Measurements from ENCODE around the gene PDE6C. TPM values are rescaled to one million over a fixed set of nuclear protein-coding genes. Genes with fewer than 3 reads are reported as not detected.
A peak's percentile ranks its signal among the peaks of the same experiment; 100 is the strongest.
"Not testable (repeated sequence)": the region's sequence is repeated elsewhere in the genome, so short reads cannot be mapped to it uniquely, and the experiment has no call there.

Gene PDE6C
- total RNA-seq, 6 donors from 2014 or later: not detected

GRCh38 chr10:93687737-93688136 is 75.4 kb downstream of the PDE6C start:
- H3K4me3 ChIP-seq: no peak overlapping the region
- TF ChIP-seq POLR2A (IDR thresholded peaks at IDR 0.05) (no peak), CTCF (IDR thresholded peaks at IDR 0.05) (no peak), POLR2AphosphoS5 (IDR thresholded peaks at IDR 0.05) (no peak), EP300 (IDR thresholded peaks at IDR 0.05) (no peak)
- DNase-seq (no peak), ATAC-seq (ENCODE audit: low FRiP score in 2 of 2) (no peak)
- H3K36me3 ChIP-seq: peaks cover 8 to 51% (median 18%) of the 10 kb centered on the region in 4 donors
- H3K4me1 ChIP-seq: no peaks in the 10 kb centered on the region
- no peak overlapping the region for H3K27ac ChIP-seq
- no peaks in the 10 kb centered on the region for H3K9me3 ChIP-seq
- no peaks in the 10 kb centered on the region for H3K27me3 ChIP-seq

- ATAC-seq (ENCODE audit: low FRiP score in 2 of 2) (no peak), DNase-seq (no peak)
- H3K27ac ChIP-seq: no peak overlapping the region
- H3K4me3 ChIP-seq: no peak overlapping the region
- peaks cover 8 to 80% (median 31%) of the 10 kb centered on the region in 4 donors for H3K36me3 ChIP-seq
- H3K27me3 ChIP-seq: no peaks in the 10 kb centered on the region
- peaks cover 0 to 5% (median 4%) of the 10 kb centered on the region in 4 donors for H3K4me1 ChIP-seq
- no peaks in the 10 kb centered on the region for H3K9me3 ChIP-seq
- TF ChIP-seq POLR2AphosphoS5 (IDR thresholded peaks at IDR 0.05) (no peak), EP300 (IDR thresholded peaks at IDR 0.05) (no peak), POLR2A (IDR thresholded peaks at IDR 0.05) (no peak), CTCF (IDR thresholded peaks at IDR 0.05) (no peak)
- 82 to 83% methylated on average over 2 of the region's 2 CpGs for WGBS, 2 donors
Measured at GRCh38 chr10:93695740-93696139, 83.4 kb downstream of the PDE6C start.

- 84 to 100% methylated on average over 2 of the region's 2 CpGs for WGBS, 2 donors
- DNase-seq; H3K4me3 ChIP-seq; H3K27me3 ChIP-seq; H3K9me3 ChIP-seq; H3K27ac ChIP-seq; ATAC-seq (ENCODE audit: low FRiP score in 2 of 2): not testable (repeated sequence)
- Histone ChIP-seq H3K36me3 (peaks cover 7 to 72% (median 26%) of the 10 kb centered on the region in 4 donors), H3K4me1 (peaks cover 6 to 12% (median 9%) of the 10 kb centered on the region in 4 donors)
Measured at GRCh38 chr10:93696582-93696981, 84.2 kb downstream of the PDE6C start.

- 94 to 95% methylated on average over 2 of the region's 2 CpGs for WGBS, 2 donors
- no peak for TF ChIP-seq POLR2AphosphoS5 (IDR thresholded peaks at IDR 0.05)
- TF ChIP-seq CTCF (IDR thresholded peaks at IDR 0.05): no peak
- TF ChIP-seq EP300 (IDR thresholded peaks at IDR 0.05): no peak
- TF ChIP-seq POLR2A (IDR thresholded peaks at IDR 0.05): no peak
Measured at GRCh38 chr10:93697207-93697606, 84.9 kb downstream of the PDE6C start.

GRCh38 chr10:93701866-93702209 is 89.5 kb downstream of the PDE6C start:
- H3K27me3 ChIP-seq: no peaks in the 10 kb centered on the region
- TF ChIP-seq EP300 (IDR thresholded peaks at IDR 0.05): no peak
- ATAC-seq (ENCODE audit: low FRiP score in 2 of 2) (peak; percentile 8 to 61), DNase-seq (no peak)
- no peaks in the 10 kb centered on the region for H3K9me3 ChIP-seq
- peak overlapping the region; percentile 81 to 89 (median 86) for H3K27ac ChIP-seq
- 1% methylated on average over 9 of the region's 9 CpGs for WGBS, 2 donors
- peak overlapping the region; percentile 58 to 74 (median 66) for H3K4me3 ChIP-seq
- peaks cover 10 to 20% (median 15%) of the 10 kb centered on the region in 4 donors for H3K4me1 ChIP-seq
- H3K36me3 ChIP-seq: peaks cover 0 to 26% (median 9%) of the 10 kb centered on the region in 4 donors

More at GRCh38 chr10:93697207-93697606, 84.9 kb downstream of the PDE6C start:
- ATAC-seq (ENCODE audit: low FRiP score in 2 of 2) (no peak), DNase-seq (no peak)
- Histone ChIP-seq H3K27ac (no peak overlapping the region), H3K36me3 (peaks cover under 1 to 66% (median 22%) of the 10 kb centered on the region in 4 donors), H3K9me3 (no peaks in the 10 kb centered on the region), H3K4me3 (no peak overlapping the region), H3K4me1 (peaks cover 8 to 14% (median 10%) of the 10 kb centered on the region in 4 donors), H3K27me3 (no peaks in the 10 kb centered on the region)
